Tibial nerve (tissue), 4 donors: Measurements from ENCODE around the gene LAD1. TPM values are rescaled to one million over a fixed set of nuclear protein-coding genes. Genes with fewer than 3 reads are reported as not detected.

Experiments
- DNase-seq, 2 donors: peaks; one replicate each; pipeline ENCODE4 v3.0.0-alpha.2; 2019; ENCODE audit warnings: low spot score in 2 of 2
- H3K27ac ChIP-seq, 4 donors: fragments of 200-600 bp; sonication (generic) in 3 of 4; one replicate each; pipeline ENCODE4 v1.5.1; 2017 to 2019; ENCODE audit warnings: mild to moderate bottlenecking in 1 of 4
- H3K27me3 ChIP-seq, 2 donors: fragments of 200-600 bp; sonication (generic) in 1 of 2; one replicate each; pipeline versions ENCODE4 v1.5.1 to v1.6.0; 2017 to 2019
- H3K36me3 ChIP-seq, 3 donors: fragments of 200-600 bp; sonication (generic); one replicate each; pipeline ENCODE4 v1.5.1; 2018 to 2019
- H3K4me1 ChIP-seq, 4 donors: fragments of 200-600 bp; sonication (generic) in 3 of 4; one replicate each; pipeline ENCODE4 v1.5.1; 2017 to 2019
- H3K4me3 ChIP-seq, 4 donors: fragments of 200-600 bp; sonication (generic) in 3 of 4; one replicate each; pipeline ENCODE4 v1.5.1; 2017 to 2019; ENCODE audit warnings: mild to moderate bottlenecking in 1 of 4, moderate library complexity in 1 of 4
- H3K9me3 ChIP-seq, 4 donors: fragments of 200-600 bp; sonication (generic) in 3 of 4; one replicate each; pipeline ENCODE4 v1.5.1; 2017 to 2019
- EP300 ChIP-seq, 2 donors: sonication (generic); formaldehyde crosslinking; IDR thresholded peaks; one replicate each; pipeline ENCODE4 v1.6.1; 2017; ENCODE audit warnings: antibody characterized with exemption in 2 of 2, mild to moderate bottlenecking in 1 of 2
- POLR2A ChIP-seq, 2 donors: fragments of 450-650 bp; IDR thresholded peaks; one replicate each; pipeline ENCODE4 v1.6.1; 2017; ENCODE audit warnings: antibody characterized with exemption in 2 of 2, mild to moderate bottlenecking in 2 of 2, moderate library complexity in 2 of 2
- WGBS, 2 donors: methylation state at CpG; one replicate each; pipeline ENCODE4 v1.1.5; 2018; 5-methylcytosine and 5-hydroxymethylcytosine counted together
- total RNA-seq, 4 donors: library from RNA; depleted of rRNA; stranded (reverse); fragments of >200 nt; gene quantifications; one replicate each; pipeline ENCODE4 v1.1.0, GENCODE V29; 2016
- TF ChIP-seq, protein P1 (sequence below), 5 experiments: fragments of 200-600 bp in 3 of 5; fragments of 450-650 bp in 2 of 5; sonication (generic) in 3 of 5; IDR thresholded peaks; one replicate each; pipeline ENCODE4 v1.5.1; 2016 to 2019; ENCODE audit warnings: antibody characterized with exemption in 5 of 5, mild to moderate bottlenecking in 3 of 5, moderate library complexity in 2 of 5

Gene LAD1
- total RNA-seq, 4 donors from 2014 or later: not detected

- H3K27me3 ChIP-seq: peaks cover 0 to 5% of the 10 kb centered on the region in 2 donors
- no peak overlapping the region for H3K4me3 ChIP-seq
- no peaks in the 10 kb centered on the region for H3K36me3 ChIP-seq
- H3K4me1 ChIP-seq: peaks cover 0 to 4% (median 0%) of the 10 kb centered on the region in 4 donors
- H3K9me3 ChIP-seq: no peaks in the 10 kb centered on the region
- 82% methylated on average over 9 of the region's 9 CpGs for WGBS, 2 donors
- DNase-seq: no peak
- TF ChIP-seq, protein P1, sequence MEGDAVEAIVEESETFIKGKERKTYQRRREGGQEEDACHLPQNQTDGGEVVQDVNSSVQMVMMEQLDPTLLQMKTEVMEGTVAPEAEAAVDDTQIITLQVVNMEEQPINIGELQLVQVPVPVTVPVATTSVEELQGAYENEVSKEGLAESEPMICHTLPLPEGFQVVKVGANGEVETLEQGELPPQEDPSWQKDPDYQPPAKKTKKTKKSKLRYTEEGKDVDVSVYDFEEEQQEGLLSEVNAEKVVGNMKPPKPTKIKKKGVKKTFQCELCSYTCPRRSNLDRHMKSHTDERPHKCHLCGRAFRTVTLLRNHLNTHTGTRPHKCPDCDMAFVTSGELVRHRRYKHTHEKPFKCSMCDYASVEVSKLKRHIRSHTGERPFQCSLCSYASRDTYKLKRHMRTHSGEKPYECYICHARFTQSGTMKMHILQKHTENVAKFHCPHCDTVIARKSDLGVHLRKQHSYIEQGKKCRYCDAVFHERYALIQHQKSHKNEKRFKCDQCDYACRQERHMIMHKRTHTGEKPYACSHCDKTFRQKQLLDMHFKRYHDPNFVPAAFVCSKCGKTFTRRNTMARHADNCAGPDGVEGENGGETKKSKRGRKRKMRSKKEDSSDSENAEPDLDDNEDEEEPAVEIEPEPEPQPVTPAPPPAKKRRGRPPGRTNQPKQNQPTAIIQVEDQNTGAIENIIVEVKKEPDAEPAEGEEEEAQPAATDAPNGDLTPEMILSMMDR (IDR thresholded peaks at IDR 0.05): no peak
- TF ChIP-seq POLR2A (IDR thresholded peaks at IDR 0.05) (no peak), EP300 (IDR thresholded peaks at IDR 0.05) (no peak)
- H3K27ac ChIP-seq: no peak overlapping the region
These were observed 27.8 kb downstream of the LAD1 start for GRCh38 chr1:201371276-201371675.

GRCh38 chr1:201370500-201370899, 28.6 kb downstream of the LAD1 start:
- TF ChIP-seq EP300 (IDR thresholded peaks at IDR 0.05): no peak
- no peak for TF ChIP-seq POLR2A (IDR thresholded peaks at IDR 0.05)
- TF ChIP-seq, protein P1 (IDR thresholded peaks at IDR 0.05): no peak
- Histone ChIP-seq H3K36me3 (no peaks in the 10 kb centered on the region), H3K9me3 (no peaks in the 10 kb centered on the region), H3K27me3 (peaks cover 0 to under 1% of the 10 kb centered on the region in 2 donors), H3K4me1 (peaks cover 0 to 4% (median 0%) of the 10 kb centered on the region in 4 donors), H3K4me3 (no peak overlapping the region), H3K27ac (no peak overlapping the region)
- WGBS, 2 donors: 40 to 45% methylated on average over 3 of the region's 3 CpGs
- DNase-seq: no peak

- Histone ChIP-seq H3K4me3 (no peak overlapping the region), H3K9me3 (no peaks in the 10 kb centered on the region), H3K36me3 (no peaks in the 10 kb centered on the region), H3K27ac (no peak overlapping the region), H3K4me1 (no peaks in the 10 kb centered on the region), H3K27me3 (no peaks in the 10 kb centered on the region)
- 75 to 76% methylated on average over 6 of the region's 6 CpGs for WGBS, 2 donors
- TF ChIP-seq, protein P1 (IDR thresholded peaks at IDR 0.05): no peak
- no peak for TF ChIP-seq EP300 (IDR thresholded peaks at IDR 0.05)
- no peak for TF ChIP-seq POLR2A (IDR thresholded peaks at IDR 0.05)
- DNase-seq: no peak
These were observed 29.9 kb downstream of the LAD1 start for GRCh38 chr1:201369209-201369608.

DNA sequence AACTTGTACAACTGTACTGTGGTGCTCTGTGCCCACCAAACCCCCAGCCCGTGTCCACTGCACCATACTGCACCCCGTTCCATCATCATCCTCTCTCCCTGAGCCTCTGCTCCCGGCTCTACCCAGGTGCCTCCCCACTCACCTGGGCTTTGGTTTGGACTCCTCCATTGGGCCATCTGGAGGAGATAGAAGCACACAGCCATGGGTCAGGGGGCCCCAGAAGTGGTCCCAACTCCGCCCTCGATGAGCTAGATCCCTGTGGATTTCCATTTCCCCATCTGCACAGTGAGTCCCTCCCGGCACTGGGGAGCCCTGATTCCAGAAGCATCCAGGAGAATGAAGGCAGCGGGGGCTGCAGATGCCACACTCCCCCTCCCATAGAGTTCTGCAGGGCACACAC, 32.4 kb downstream of the LAD1 start:
- H3K4me3 ChIP-seq: no peak overlapping the region
- H3K4me1 ChIP-seq: no peaks in the 10 kb centered on the region
- TF ChIP-seq POLR2A (IDR thresholded peaks at IDR 0.05) (no peak), EP300 (IDR thresholded peaks at IDR 0.05) (no peak)
- TF ChIP-seq, protein P1 (IDR thresholded peaks at IDR 0.05): no peak
- no peaks in the 10 kb centered on the region for H3K36me3 ChIP-seq
- H3K9me3 ChIP-seq: no peaks in the 10 kb centered on the region
- WGBS, 2 donors: 65 to 68% methylated on average over 7 of the region's 7 CpGs
- H3K27ac ChIP-seq: no peak overlapping the region
- no peaks in the 10 kb centered on the region for H3K27me3 ChIP-seq
- DNase-seq: no peak

GRCh38 chr1:201365251-201365650, 33.9 kb downstream of the LAD1 start:
- TF ChIP-seq POLR2A (IDR thresholded peaks at IDR 0.05) (no peak), EP300 (IDR thresholded peaks at IDR 0.05) (no peak)
- TF ChIP-seq, protein P1 (IDR thresholded peaks at IDR 0.05): no peak

More at GRCh38 chr1:201365251-201365650, 33.9 kb downstream of the LAD1 start:
- no peaks in the 10 kb centered on the region for H3K36me3 ChIP-seq
- H3K4me3 ChIP-seq: no peak overlapping the region
- no peaks in the 10 kb centered on the region for H3K4me1 ChIP-seq
- H3K27me3 ChIP-seq: no peaks in the 10 kb centered on the region
- DNase-seq: no peak
- 80% methylated on average over 11 of the region's 11 CpGs for WGBS, 2 donors
- H3K27ac ChIP-seq: no peak overlapping the region
- no peaks in the 10 kb centered on the region for H3K9me3 ChIP-seq
